Breast epithelium (tissue), 3 donors: ENCODE results near the gene CTNNBIP1.

ENCODE experiments used
- POLR2A ChIP-seq: fragments of 450-650 bp; IDR thresholded peaks from one replicate; pipeline ENCODE4 v1.6.1; 2016; ENCODE audit warnings: antibody characterized with exemption, mild to moderate bottlenecking, moderate library complexity
- TF ChIP-seq, protein P1 (sequence below), 3 donors: fragments of 450-650 bp; IDR thresholded peaks; one replicate each; pipeline ENCODE4 v1.5.1; 2016 to 2017; ENCODE audit warnings: antibody characterized with exemption in 3 of 3, mild to moderate bottlenecking in 3 of 3, moderate library complexity in 3 of 3

DNA sequence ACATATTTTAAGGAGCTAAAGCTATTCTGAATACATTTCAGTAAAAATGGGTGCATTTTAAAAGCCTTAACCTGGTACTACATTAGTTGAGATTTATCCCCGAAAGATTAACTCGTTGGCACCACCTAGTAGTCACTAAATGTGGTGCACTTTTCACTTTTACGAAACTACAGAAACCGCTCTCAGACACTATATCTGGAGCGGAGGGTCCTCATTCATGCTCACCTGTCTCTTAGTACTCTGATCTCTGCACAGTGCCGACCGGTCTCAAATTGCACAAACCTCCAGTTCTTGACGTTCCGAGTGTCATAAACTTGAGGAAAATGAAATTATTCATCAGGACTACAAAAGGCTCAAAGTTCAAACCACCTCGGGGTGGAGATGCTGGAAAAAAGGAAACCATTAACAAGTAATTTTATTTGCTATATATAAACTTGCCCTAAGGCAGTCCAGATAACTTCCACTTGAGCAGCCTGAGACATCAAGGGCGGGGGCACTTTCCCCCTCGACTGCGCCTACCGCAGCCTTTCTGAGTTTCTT is 32.4 kb upstream of the CTNNBIP1 start:
- TF ChIP-seq, protein P1, sequence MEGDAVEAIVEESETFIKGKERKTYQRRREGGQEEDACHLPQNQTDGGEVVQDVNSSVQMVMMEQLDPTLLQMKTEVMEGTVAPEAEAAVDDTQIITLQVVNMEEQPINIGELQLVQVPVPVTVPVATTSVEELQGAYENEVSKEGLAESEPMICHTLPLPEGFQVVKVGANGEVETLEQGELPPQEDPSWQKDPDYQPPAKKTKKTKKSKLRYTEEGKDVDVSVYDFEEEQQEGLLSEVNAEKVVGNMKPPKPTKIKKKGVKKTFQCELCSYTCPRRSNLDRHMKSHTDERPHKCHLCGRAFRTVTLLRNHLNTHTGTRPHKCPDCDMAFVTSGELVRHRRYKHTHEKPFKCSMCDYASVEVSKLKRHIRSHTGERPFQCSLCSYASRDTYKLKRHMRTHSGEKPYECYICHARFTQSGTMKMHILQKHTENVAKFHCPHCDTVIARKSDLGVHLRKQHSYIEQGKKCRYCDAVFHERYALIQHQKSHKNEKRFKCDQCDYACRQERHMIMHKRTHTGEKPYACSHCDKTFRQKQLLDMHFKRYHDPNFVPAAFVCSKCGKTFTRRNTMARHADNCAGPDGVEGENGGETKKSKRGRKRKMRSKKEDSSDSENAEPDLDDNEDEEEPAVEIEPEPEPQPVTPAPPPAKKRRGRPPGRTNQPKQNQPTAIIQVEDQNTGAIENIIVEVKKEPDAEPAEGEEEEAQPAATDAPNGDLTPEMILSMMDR (IDR thresholded peaks at IDR 0.05): peak in 2 of 3 donors; percentile 24 to 26
- no peak for TF ChIP-seq POLR2A
